Panc1 (cell line): ENCODE measurements around the gene KIFC3. TPM values are rescaled to one million over a fixed set of nuclear protein-coding genes. Genes with fewer than 3 reads are reported as not detected.
"Not testable (repeated sequence)": the region's sequence is repeated elsewhere in the genome, so short reads cannot be mapped to it uniquely, and the experiment has no call there.

Source experiments
- ATAC-seq: fragments of 200-7000 bp; cut with Tn5 transposase; 2 replicates; pipeline ENCODE4 v1.9.1; 2020; ENCODE audit warnings: mild to moderate bottlenecking, moderate library complexity
- BruUV-seq: library from RNA; stranded (reverse); fragments of 400-500 nt; replicated peaks from 2 replicates; lab custom pipeline; 2021; lab: Mats Ljungman, UMichigan
- CTCF ChIA-PET: fragments of 300-600 bp; sonication (Branson Sonifier 250); formaldehyde crosslinking; loops from one replicate; lab custom pipeline; 2022; ENCODE audit warnings: antibody characterized with exemption; lab: Charles Lee
- POLR2A ChIA-PET: fragments of 300-600 bp; sonication (Branson Sonifier 250); formaldehyde crosslinking; loops from one replicate; lab custom pipeline; 2022; ENCODE audit warnings: antibody characterized with exemption; lab: Charles Lee
- DNase-seq: peaks from one replicate; pipeline ENCODE4 v3.0.0-alpha.2; 2010; ENCODE audit warnings: low read depth, low spot score
- H3K27ac ChIP-seq: 2 replicates; pipeline ENCODE4 v1.5.1; 2011; ENCODE audit warnings: mild to moderate bottlenecking, low read length, inconsistent platforms
- H3K27me3 ChIP-seq: fragments of 200-500 bp; sonication (Bioruptor generic); 2 replicates; pipeline ENCODE4 v1.6.0; 2014; ENCODE audit warnings: low read length, inconsistent platforms; ENCODE audit not compliant: control insufficient read depth, insufficient read depth
- H3K36me3 ChIP-seq: fragments of 200-500 bp; sonication (Bioruptor generic); 2 replicates; pipeline ENCODE4 v1.5.1; 2014; ENCODE audit warnings: inconsistent platforms, mild to moderate bottlenecking, low read length, moderate library complexity; ENCODE audit not compliant: control insufficient read depth, insufficient read depth
- H3K4me1 ChIP-seq: 2 replicates; pipeline ENCODE4 v1.5.1; 2011; ENCODE audit warnings: inconsistent platforms, mild to moderate bottlenecking, low read length, moderate library complexity; ENCODE audit not compliant: control insufficient read depth, insufficient read depth
- H3K4me3 ChIP-seq, 2 experiments: 2 replicates each; pipeline ENCODE4 v1.5.1; 2011 to 2012; ENCODE audit warnings: low read depth in 2 of 2, low read length in 2 of 2, mild to moderate bottlenecking in 2 of 2, inconsistent platforms in 1 of 2, moderate library complexity in 1 of 2
- H3K9me3 ChIP-seq: fragments of 200-500 bp; sonication (Bioruptor generic); 2 replicates; pipeline ENCODE4 v1.5.1; 2014; ENCODE audit warnings: low read depth, mild to moderate bottlenecking, inconsistent platforms, low read length, moderate library complexity; ENCODE audit not compliant: control insufficient read depth, insufficient read depth
- POLR2AphosphoS5 ChIP-seq: IDR thresholded peaks from 2 replicates; pipeline ENCODE4 v1.6.1; 2012; ENCODE audit warnings: mild to moderate bottlenecking, low read depth, low read length, moderate library complexity
- SIN3A ChIP-seq: IDR thresholded peaks from 2 replicates; pipeline ENCODE4 v1.6.1; 2012; ENCODE audit warnings: low read depth, mild to moderate bottlenecking, low read length, moderate library complexity, borderline replicate concordance; ENCODE audit not compliant: insufficient read depth
- TCF7L2 ChIP-seq: IDR thresholded peaks from 2 replicates; pipeline ENCODE4 v1.6.1; 2011; ENCODE audit warnings: mild to moderate bottlenecking, low read depth, low read length, inconsistent platforms
- in situ Hi-C: cut with HindIII; loops from 2 replicates; pipeline ENCODE4 v1.10.0; 2016; ENCODE audit warnings: low sequenced_read_pairs, low pct_unique_long_range_greater_than_20kb
- intact Hi-C: fragments of 100-400 bp; cut with micrococcal nuclease; formaldehyde crosslinking; loops from one replicate; pipeline ENCODE4 v1.10.0; 2022; ENCODE audit not compliant: unreplicated experiment
- total RNA-seq: library from RNA; stranded (reverse); gene quantifications from one replicate; pipeline ENCODE4 v1.2.1, GENCODE V29; 2021; ENCODE audit not compliant: unreplicated experiment
- TF ChIP-seq, protein P1 (sequence below), 2 experiments: IDR thresholded peaks; 2 replicates each; pipeline ENCODE4 v1.6.1; 2011 to 2012; ENCODE audit warnings: low read depth in 2 of 2, control low read depth in 1 of 2, low read length in 1 of 2, mild to moderate bottlenecking in 1 of 2, moderate library complexity in 1 of 2; ENCODE audit not compliant: insufficient read depth in 1 of 2
- TF ChIP-seq, protein P2 (sequence below): fragments of 450-650 bp; IDR thresholded peaks from 2 replicates; pipeline ENCODE4 v1.5.1; 2017; ENCODE audit warnings: mild to moderate bottlenecking

KIFC3 gene
- total RNA-seq, 1 experiment from 2014 or later, result 51.5 TPM

DNA sequence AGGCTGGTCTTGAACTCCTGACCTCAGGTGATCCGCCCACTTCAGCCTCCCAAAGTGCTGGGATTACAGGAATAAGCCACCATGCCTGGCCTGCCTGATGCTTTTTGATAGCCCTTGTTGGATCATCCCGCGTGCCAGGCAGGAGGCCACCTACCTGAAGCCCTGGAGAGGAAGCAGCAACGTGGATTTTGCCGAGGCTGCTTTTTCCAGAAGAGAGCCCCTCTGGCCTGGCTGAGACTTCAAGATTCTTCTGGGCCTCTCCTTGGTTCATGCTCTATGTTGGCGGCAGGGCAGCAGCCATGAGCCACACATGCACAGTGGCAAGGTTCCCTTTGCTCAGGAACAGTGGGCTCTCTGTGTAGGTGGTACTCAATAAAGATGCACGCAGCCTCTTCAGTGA lies 55.2 kb downstream of the KIFC3 start:
- H3K4me3 ChIP-seq, result no peak overlapping the region
- H3K27me3 ChIP-seq, result no peaks in the 10 kb centered on the region
- no TSS peak for BruUV-seq
- no peaks in the 10 kb centered on the region for H3K4me1 ChIP-seq
- ChIA-PET CTCF (no interaction called here), POLR2A (no interaction called here)
- TF ChIP-seq TCF7L2 (no peak), POLR2AphosphoS5 (no peak), SIN3A (no peak)
- TF ChIP-seq, protein P1, sequence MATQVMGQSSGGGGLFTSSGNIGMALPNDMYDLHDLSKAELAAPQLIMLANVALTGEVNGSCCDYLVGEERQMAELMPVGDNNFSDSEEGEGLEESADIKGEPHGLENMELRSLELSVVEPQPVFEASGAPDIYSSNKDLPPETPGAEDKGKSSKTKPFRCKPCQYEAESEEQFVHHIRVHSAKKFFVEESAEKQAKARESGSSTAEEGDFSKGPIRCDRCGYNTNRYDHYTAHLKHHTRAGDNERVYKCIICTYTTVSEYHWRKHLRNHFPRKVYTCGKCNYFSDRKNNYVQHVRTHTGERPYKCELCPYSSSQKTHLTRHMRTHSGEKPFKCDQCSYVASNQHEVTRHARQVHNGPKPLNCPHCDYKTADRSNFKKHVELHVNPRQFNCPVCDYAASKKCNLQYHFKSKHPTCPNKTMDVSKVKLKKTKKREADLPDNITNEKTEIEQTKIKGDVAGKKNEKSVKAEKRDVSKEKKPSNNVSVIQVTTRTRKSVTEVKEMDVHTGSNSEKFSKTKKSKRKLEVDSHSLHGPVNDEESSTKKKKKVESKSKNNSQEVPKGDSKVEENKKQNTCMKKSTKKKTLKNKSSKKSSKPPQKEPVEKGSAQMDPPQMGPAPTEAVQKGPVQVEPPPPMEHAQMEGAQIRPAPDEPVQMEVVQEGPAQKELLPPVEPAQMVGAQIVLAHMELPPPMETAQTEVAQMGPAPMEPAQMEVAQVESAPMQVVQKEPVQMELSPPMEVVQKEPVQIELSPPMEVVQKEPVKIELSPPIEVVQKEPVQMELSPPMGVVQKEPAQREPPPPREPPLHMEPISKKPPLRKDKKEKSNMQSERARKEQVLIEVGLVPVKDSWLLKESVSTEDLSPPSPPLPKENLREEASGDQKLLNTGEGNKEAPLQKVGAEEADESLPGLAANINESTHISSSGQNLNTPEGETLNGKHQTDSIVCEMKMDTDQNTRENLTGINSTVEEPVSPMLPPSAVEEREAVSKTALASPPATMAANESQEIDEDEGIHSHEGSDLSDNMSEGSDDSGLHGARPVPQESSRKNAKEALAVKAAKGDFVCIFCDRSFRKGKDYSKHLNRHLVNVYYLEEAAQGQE (IDR thresholded peaks at IDR 0.05; ENCODE audit: insufficient read depth in 1 of 2, low read depth in 2 of 2, low read length in 1 of 2), result no peak
- TF ChIP-seq, protein P2, sequence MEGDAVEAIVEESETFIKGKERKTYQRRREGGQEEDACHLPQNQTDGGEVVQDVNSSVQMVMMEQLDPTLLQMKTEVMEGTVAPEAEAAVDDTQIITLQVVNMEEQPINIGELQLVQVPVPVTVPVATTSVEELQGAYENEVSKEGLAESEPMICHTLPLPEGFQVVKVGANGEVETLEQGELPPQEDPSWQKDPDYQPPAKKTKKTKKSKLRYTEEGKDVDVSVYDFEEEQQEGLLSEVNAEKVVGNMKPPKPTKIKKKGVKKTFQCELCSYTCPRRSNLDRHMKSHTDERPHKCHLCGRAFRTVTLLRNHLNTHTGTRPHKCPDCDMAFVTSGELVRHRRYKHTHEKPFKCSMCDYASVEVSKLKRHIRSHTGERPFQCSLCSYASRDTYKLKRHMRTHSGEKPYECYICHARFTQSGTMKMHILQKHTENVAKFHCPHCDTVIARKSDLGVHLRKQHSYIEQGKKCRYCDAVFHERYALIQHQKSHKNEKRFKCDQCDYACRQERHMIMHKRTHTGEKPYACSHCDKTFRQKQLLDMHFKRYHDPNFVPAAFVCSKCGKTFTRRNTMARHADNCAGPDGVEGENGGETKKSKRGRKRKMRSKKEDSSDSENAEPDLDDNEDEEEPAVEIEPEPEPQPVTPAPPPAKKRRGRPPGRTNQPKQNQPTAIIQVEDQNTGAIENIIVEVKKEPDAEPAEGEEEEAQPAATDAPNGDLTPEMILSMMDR, result no peak
- in situ Hi-C loops (no loop called here), intact Hi-C loops (no loop called here)
- DNase-seq (no peak), ATAC-seq (no peak)
- no peaks in the 10 kb centered on the region for H3K36me3 ChIP-seq
- no peaks in the 10 kb centered on the region for H3K9me3 ChIP-seq
- H3K27ac ChIP-seq, result no peak overlapping the region

DNA sequence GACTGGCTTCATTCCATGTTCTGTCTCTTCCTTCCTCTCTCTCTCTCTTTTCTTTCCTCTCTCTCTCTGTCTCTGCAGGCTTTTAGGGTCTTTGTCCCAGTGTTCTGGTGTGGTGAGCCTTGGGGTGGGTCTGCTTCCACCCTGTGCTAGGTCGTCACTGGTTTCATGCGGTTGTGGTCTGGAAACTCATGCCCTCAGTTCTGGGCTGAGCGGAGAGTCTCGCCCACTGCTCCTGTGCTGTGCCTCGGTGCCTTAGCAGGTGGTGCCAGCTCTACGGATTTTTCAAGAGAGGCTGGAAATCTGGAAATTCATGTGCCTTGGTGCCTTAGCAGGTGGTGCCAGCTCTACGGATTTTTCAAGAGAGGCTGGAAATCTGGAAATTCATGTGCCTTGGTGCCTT lies 56.0 kb downstream of the KIFC3 start:
- intact Hi-C loops, ATAC-seq, POLR2A ChIA-PET, DNase-seq, H3K9me3 ChIP-seq, H3K27ac ChIP-seq, H3K4me3 ChIP-seq, H3K27me3 ChIP-seq, H3K4me1 ChIP-seq, H3K36me3 ChIP-seq, CTCF ChIA-PET, BruUV-seq, in situ Hi-C loops: not testable (repeated sequence)

DNA sequence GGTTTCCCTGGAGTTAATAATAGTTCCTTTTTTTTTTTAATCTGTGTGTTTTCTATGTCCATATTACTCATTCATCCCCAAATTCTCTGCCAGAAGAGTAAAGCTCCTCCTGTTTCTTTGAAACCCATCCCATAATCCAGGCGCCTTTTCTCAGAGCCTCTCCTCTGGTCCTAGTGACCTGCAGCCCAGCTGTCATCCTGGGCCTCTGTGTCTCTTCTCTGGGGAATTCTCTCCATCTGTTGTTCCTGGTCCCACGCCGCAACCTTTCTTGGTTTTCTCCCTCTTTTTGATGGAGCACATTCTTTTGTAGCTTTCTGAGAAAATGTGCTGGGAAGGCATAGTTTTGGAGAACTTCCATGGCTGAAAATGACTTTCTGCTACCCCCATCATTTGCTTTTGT lies 56.5 kb downstream of the KIFC3 start:
- TF ChIP-seq, protein P1 (IDR thresholded peaks at IDR 0.05; ENCODE audit: insufficient read depth in 1 of 2, low read depth in 2 of 2, low read length in 1 of 2), result no peak
- no peak for TF ChIP-seq SIN3A
- TF ChIP-seq POLR2AphosphoS5, result no peak
- TF ChIP-seq TCF7L2, result no peak
- TF ChIP-seq, protein P2, result no peak
- H3K4me1 ChIP-seq, result no peaks in the 10 kb centered on the region
- no TSS peak for BruUV-seq
- H3K36me3 ChIP-seq, result no peaks in the 10 kb centered on the region
- H3K4me3 ChIP-seq, result no peak overlapping the region
- DNase-seq, result no peak
- CTCF ChIA-PET, result no interaction called here
- in situ Hi-C loops, result no loop called here
- H3K27me3 ChIP-seq, result no peaks in the 10 kb centered on the region
- POLR2A ChIA-PET, result no interaction called here
- no peak for ATAC-seq
- H3K27ac ChIP-seq, result no peak overlapping the region
- no peaks in the 10 kb centered on the region for H3K9me3 ChIP-seq
- intact Hi-C loops, result no loop called here
